Occipital lobe (tissue), 2 donors: ENCODE measurements around the gene SND1. TPM values are rescaled to one million over a fixed set of nuclear protein-coding genes. Genes with fewer than 3 reads are reported as not detected.
A peak's percentile ranks its signal among the peaks of the same experiment; 100 is the strongest.

Experiments used
- DNase-seq: peaks from one replicate; lab custom pipeline; 2025; lab: John Stamatoyannopoulos, UW
- total RNA-seq: library from RNA; depleted of rRNA; stranded (reverse); fragments of >200 nt; gene quantifications from one replicate; pipeline ENCODE4 v1.2.3, GENCODE V29; 2014

SND1 gene
- total RNA-seq, 1 donor from 2014 or later, result 65.8 TPM

DNA sequence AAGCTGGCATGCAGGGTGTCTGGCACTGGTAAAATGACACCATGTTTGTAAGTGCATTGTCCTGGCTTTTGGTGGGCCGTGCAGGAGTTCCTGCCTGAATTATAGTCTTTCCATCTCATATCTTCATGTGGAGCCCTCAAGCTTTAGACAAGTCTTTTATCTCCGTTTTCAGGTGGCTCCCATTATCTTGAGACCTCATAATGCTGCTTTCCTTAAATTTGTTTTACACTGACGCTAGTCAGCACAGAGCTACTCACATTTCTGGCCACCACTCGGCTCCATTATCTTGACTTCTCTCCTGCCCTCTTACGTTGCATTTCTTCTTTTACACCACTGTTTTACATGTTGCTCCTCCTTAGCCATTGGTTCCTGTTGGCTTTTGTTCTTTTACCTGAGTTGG lies 342.0 kb downstream of the SND1 start:
- no peak for DNase-seq

DNA sequence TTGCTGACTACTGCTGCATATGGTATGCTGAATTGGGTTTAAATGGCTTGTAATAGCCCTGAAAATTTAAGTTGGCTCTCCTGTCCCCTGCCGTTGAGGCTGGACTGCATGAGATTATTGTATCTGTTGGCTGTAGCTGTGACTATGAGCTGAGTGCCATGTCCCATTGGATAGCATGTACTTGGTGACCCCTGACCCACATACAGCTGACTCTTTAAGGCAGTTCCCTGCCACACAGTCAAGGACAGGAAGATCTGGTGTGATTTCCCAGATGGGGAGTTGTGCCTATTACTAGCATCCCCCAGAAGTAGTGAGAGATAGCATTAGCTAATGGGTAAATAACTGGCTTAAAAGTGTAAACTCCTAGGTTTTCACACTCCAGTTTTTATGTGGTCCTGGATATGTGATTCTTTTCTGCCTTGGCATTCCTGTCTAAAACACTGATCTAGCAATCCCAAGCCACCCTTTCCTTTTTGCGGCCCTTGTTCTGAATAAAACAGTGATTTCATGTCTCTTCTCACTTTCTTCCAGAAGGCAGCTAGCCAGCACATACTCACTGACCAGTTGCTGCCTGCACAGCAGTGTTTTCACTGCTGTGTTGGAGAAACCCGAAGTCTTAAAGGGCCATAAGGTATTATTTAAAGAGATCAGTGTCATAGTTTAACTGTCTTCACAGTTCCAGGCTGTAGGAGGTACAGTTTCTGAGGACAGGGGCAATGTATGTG lies 343.3 kb downstream of the SND1 start:
- no peak for DNase-seq

DNA sequence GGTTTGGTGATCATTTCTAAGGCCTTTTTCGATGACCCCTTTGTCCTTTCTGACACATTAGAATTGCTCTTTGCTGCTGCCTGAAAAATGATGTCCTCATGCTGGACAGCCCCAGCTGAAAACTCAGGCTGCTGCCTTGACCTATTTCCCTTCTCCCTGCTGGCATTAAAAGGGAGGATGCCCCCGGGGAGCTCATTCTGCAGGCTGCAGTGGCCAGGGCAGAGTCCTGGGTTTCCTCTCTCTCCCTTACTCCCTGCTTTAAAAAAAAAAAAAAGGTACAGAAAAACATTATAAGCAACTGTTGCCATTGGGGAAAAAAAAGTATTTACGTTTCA lies 343.9 kb downstream of the SND1 start:
- DNase-seq, result no peak

DNA sequence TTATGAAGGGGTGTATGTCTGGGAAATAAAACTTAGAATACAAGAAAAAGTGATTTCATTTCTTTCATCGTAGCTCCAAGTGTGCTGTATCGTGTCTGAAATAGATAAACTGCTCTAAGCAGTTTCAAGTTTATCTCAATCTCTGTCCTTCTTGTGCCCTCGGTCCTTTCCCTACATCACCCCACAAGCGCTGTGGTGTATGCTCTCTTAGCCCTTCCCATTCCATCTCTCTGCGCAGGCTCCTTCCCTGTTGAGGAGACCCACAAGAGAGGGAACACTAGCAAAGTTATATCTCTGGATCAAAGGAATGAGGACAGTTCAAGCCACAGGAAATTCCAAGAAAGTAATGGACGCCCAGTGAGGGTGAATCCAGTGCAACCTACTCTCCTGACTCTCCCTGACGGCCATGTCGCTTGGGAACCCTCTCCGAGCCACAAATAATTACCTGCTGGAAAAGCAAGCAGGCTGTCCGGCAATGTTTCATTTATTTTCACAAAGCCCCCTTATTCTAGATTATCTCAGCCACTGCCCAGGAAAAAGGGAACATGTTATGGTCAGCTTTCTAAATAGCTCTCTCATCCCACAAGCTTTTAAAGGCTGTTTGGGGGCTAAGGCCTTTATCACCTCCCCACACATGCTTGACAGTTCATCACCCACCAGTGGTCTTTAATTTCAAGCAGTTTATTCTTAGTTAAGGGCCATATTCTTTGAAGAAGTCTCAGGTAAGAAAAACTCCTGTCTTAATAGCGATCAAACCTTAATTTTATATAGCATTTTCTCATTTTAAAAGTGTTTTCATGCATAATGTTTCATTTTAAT lies 344.5 kb downstream of the SND1 start:
- DNase-seq, result no peak

DNA sequence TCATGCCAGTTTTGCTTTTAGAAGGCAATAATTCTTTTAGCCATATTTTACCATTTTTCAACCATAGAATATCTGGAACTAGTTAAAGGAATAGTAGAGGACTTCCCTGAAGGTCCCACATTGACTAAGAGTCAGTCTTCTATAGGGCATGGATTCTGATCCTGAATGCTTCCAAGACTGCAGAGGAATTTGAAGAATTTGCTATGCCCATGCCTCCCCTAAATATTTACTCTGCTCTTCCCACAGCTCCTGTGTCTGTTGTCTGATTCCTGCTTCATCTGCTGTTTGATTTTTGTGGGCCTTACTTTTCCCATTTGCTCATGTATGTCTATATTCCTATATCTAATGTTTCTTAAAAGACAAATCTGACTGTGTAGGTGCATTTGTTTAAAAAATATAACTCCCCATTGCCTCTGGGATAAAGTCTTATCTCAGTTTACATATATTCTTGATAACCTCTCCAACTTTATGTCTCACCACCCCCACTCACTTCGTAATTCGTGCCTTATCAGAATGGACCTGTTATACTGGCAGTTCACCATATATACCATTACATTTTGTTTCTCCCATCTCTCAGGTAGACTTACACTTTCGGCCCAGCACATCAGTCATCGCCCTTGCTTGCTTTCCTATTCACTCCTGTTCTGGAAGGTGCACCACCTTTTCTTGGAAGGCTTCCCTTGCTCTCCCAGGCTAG lies 345.4 kb downstream of the SND1 start:
- DNase-seq, result no peak

DNA sequence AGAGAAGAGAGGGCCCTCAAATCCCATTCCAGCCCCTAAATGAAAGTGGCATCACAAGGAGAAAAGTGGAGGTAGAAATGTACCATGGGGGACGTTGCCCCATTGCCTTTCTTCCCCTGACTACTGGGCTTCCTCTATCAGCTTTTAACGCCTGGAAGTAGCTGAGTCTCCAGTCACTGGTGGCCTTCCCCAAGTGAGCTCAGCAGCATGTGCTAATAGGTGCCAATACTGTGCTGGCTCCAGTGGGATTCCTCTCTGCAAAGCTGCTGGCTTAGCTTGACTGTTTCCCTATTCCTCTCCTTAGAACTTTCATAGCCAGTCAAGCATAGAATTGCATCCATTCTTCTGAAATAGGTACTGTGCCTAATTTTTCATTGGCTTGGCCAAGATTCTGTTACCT lies 346.7 kb downstream of the SND1 start:
- no peak for DNase-seq

DNA sequence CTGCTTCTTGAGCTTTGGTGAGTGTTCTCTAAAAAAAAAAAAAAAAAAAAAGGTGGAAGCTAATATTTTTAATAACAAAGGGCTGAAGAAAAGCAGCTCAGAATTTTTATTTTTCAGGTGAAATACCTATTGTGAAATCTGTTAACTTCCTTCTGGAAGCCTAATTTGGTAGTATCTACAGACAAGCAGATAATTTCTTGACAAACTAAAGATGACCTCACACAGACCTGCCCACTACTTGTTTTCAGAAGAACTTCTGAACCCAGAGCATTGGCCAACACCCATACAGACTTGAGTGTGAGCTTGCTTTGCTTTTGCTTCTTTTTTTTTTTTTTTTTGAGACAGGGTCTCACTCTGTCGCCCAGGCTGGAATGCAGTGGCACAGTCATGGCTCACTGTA lies 348.1 kb downstream of the SND1 start:
- no peak for DNase-seq

DNA sequence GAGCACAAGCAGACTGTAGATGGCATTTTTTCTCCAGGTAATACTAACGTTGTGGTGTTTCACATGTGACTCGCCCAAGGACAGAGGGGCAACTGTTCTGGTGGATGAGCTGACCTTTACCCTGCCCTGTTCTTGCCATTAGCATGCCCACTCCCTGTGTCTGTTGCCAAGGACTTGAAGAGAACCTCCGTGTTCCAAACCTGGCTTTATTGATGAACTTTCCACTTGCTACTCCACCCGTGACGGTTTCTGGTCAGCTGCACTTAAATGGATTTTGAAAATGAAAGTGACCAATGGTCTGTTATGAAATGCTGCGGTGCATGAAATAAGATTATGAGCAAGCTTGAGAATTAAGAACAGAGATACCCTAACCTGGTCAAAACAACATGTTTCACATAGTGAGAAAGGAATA lies 348.9 kb downstream of the SND1 start:
- no peak for DNase-seq

DNA sequence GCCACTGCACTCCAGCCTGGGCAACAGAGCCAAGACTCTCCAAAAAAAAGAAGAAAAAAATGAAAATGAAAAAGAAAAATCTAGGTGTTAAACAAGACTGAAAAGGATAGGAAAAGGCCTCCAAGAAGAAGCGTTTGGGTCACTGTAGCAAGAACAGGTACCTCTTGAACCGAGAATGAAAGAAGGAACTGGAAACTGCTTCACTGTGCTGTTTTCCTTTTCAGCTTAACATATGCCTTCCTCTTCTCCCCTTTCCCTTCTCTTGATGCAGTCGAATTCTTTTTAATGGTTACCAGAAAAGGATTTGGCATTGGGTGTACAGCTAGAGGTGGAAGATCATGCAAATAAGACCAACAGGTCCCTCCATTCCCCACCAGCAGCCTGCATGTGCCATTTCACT lies 351.2 kb downstream of the SND1 start:
- no peak for DNase-seq

DNA sequence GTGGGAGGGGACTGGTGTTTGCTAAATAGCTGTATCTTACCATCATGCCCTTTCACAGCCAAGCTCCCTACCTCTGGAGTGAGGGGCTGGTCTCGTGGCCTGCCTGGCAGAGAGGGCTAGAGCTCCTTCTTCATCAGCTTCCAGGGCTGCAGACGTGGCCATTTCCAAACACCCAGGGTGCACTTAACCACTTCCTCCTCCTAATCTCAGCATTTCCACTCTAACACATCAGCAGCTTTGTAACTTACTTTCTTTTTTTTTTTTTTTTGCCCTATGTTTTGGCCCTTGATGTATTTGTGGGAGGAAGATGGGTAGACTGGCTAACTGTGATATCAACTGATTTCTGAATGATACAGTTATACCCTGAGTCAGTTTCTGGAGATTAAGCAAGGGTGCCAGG lies 351.8 kb downstream of the SND1 start:
- DNase-seq, result no peak

DNA sequence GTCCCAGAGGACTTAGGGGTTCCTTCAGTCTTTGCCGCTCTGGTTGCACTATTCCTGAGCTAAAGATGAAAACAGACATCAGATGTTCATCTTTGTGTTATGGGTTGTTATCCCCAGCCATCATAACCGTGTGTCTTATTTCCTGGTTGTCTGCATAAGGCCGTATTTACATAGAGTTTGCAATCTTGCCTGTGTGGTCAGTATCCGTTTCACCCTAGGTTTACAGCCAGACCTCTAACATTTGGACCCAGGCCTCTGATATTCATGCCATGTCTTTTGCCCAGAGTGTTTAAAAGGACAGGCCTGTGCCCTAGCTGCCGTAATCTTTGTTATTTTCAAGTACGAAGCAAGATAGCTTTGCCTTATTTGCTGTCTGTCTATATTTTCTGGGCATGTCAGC lies 352.6 kb downstream of the SND1 start:
- no peak for DNase-seq

DNA sequence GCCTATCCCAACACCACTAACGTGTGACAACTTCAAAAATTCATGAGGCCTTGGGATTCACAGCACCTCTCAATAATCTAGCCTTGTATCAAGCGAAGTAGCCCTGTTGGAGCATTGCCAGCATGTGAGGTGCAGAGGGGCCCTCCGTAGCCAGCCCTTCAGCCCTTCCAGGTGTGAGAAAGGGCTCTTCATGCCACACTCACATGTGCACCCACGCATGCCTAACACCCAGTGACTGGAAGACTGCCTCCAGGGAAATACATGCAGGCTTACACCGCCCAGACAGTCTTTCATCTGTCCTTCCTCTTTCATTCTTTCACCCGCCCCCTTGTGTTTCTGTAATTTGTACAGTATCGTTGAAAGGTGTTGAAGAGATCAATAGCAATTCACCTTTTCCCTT lies 353.1 kb downstream of the SND1 start:
- no peak for DNase-seq

DNA sequence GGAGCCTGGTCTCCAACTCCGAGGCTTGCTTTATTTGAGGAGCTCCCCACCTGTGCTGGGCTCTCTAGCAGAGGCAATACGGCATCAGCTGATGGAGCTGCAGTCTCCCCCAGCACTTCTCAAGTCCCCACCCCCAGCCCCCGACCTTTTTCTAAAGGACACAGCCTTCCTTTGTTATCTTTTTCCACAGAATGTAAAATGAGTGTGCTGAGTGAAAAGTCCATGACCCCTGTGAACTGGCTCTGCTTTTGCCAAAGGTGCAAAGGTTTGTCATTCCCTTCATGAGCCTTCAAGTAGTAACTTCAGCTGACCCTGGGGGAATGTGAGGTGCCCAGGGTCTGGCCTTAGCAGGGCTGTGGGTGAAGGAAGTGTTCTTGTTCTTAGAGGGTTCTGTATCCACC lies 353.8 kb downstream of the SND1 start:
- DNase-seq, result no peak

DNA sequence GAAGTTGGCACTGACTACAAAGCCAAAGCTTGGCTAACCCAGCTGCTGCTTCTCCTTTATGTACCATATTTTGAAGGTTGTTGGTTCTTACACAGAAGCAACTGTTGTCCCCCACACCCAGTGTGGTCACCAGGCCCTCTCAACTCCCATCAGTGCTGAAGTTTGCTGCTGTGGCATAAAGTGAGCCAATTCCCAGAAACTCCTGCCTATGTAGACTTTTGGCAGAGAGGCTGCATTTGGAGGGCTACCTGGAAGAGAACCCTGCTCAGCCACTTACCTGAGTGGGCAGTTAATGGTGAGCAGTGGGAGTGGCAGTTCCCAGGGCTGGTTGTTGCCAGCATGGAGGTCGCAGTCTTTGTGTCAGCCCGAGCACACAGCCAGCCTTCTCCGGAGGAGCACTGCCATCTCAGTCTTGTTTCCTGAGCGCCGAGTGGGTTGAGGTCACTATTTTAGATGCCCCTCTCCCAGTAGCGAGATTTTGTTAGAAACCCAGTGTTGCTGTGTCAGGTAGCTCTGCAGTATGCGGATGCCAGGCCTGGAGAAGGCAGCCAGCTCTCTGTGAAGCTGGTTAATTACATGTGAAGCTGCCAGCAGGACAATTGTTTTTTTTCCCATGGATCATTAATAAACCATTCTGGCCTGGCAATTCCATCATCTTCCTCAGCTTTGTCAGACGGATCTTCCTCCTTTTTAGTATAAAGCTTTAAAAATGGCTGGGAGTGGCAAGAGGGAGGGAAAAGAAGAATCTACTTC lies 354.7 kb downstream of the SND1 start:
- no peak for DNase-seq

DNA sequence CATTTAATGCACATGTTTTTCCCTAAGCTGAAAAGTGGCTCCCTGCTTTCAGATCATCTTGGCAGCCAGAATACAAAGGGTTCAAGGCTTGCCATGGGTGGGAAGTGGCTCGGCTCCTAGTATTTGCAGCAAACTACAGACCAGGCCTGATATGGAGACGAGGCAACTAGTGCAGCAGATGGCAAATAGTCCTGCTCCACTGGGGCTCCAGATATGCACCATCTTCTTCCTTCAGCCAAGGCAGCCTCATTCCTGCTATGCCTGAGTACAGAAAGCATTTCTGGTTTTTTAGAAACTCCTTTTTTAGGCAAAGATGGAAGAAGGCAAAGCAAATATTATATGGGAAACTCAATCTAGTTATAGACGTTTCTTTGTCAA lies 355.3 kb downstream of the SND1 start:
- no peak for DNase-seq

DNA sequence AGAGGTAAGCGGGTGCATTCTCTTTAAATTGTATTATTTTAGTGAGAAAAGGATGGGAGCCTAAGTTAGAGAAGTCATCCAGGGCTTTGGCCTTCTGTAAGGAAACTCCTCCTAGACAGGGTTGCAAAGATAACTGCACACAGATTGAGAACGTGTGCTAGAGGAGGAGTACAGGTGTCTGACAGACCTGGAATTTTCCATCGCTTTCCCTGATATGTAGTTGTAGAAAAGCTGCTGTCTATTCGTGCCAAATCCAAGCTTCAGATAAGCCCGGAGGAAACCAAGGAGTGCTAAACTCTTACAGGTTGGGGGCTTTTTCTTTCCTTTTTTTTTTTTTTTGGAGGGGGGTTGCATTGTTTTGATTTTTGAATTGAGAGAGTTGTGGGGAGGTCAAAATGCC lies 356.1 kb downstream of the SND1 start:
- DNase-seq, result no peak

DNA sequence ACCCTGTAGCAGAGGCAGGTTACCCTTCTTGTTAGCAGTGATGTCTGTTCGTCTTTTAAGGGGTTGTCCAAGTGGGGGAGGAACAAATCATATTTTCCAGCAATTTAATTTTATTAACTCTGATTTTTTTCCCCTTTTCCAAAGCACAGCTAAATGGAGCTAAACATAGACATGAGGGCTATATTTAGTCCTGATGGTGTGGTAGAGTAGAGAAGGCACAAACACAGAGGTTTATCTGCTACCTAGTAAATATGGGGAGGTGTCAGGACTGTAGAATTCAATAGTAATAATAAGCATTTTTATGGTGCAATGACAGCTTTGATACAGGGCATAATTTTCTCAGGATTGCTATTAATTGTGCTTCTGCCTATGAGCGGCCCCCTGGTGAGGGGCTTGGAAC lies 356.8 kb downstream of the SND1 start:
- no peak for DNase-seq

DNA sequence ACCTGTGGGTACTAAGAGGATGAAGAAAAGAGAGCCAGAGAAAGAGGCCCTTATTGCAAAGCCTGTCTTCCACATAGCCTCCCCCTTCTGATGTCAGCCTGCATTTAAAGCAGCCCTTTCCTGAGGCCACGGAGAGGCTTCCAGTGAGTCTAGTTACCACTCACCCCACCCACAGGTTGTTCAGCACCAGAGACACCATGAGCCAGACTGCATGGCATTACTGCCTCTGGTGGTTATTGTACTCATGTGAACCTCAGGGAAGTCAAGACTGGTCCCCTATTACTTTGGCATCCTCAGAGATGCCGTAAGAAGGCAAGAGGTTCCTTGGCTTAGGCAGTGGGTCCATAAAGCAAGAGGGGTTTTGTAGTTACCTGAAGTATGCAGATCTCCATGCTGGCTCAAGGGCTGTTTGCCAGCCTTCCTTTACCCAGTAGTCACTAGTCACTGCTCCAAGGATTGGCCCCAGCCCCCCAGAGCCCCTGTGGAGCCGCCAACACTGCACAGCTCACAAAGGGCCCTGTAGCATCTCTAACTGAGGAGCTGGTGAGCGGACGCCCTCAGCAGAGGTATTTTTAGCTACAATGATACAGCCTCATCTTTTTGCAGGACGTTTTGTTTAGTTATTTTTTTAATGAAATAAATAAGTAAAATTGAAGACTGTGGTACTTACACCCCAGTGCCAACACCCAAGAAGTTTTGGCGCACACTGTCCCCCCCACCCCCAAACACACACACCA lies 358.6 kb downstream of the SND1 start:
- no peak for DNase-seq

DNA sequence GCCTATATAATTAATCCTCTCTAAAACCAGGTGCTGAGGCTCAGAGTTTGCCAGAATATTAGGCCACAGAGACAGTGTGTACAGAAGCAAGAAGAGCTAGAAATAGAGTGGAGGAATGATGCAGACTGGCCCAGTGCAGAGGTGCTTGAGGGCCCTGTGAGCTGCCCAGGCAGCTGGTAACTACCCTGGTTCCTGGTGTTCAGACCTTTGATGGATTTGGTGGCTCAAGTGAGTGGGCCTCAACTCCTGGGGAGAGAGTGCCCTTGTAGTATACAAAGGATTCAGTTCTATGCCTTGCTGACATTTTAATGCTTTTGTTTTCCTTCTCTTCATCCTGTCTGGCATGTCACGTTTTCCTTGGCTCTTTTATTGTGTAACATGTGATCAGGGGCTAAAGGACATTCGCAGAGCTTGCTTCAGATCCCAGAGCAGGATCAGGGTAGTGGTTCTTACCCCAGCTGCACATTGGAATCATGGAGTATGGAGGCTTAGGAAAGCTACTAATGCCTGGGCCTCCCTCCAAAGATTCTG lies 359.2 kb downstream of the SND1 start:
- DNase-seq, result no peak

DNA sequence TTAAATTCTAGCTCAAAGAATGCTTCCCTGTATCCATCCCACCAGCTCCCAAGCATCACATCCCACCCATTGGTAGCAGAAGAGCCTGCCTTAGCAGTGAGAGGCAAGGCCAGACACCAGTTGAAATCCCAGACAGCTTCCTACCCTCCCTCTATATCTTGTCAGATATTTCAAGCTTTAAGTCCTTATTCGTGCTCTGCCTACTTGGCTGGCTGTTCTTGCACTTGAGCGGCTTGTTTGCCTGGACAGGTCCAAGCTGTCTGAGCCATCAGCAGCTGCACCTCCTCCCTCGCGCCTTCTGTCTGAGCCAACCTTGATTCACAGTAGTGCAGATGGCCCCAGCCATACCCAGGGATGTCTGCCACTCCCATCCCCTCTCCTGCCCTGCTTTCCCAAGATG lies 362.8 kb downstream of the SND1 start:
- peak; percentile 61 for DNase-seq

DNA sequence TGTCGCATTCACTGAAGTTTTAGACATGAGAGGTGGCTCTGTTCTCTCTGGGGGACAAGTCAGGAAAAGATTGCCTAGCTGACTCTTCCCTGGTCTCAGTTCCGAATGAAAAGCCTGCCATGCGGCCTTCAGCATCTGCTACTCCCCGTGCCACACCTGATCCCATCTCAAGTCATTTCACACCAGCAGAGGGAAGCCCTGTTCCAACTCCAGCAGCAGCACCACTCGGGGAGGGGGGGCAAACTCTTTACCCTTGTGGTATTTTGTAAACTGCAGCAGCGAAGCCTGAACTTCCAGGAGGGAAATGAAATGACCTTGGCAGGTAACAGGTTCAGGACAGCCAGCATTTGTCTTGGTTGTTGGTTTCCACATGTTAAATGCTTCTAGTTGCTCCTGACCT lies 365.5 kb downstream of the SND1 start:
- no peak for DNase-seq
